MCF 10A (cell line): ENCODE results near the gene ACTRT3. TPM values are rescaled to one million over a fixed set of nuclear protein-coding genes. Genes with fewer than 3 reads are reported as not detected.
A peak's percentile ranks its signal among the peaks of the same experiment; 100 is the strongest.

Experiments
- BruUV-seq: library from RNA; stranded (reverse); fragments of 400-500 nt; replicated peaks from 2 replicates; lab custom pipeline; 2021; lab: Mats Ljungman, UMichigan
- CTCF ChIA-PET: fragments of 300-600 bp; sonication (Branson Sonifier 250); formaldehyde crosslinking; extraction: SDS; loops from one replicate; lab custom pipeline; 2021; ENCODE audit warnings: antibody characterized with exemption, inconsistent platforms; lab: Yijun Ruan, JAX
- POLR2A ChIA-PET: fragments of 300-600, 350-650 bp; sonication (Branson Sonifier 250); formaldehyde crosslinking; extraction: SDS; loops from one replicate; lab custom pipeline; 2020; ENCODE audit warnings: antibody characterized with exemption, inconsistent platforms; lab: Yijun Ruan, JAX
- DNase-seq: peaks from one replicate; pipeline ENCODE4 v3.0.0-alpha.2; 2018; ENCODE audit not compliant: unreplicated experiment
- H3K27ac Mint-ChIP-seq: one replicate; pipeline ENCODE4 v1.8.0; 2022; ENCODE audit warnings: mild to moderate bottlenecking, low read depth, mixed read lengths; ENCODE audit not compliant: unreplicated experiment
- H3K27me3 Mint-ChIP-seq: one replicate; pipeline ENCODE4 v1.8.0; 2022; ENCODE audit warnings: mixed read lengths; ENCODE audit not compliant: insufficient read depth, unreplicated experiment
- H3K36me3 Mint-ChIP-seq: one replicate; pipeline ENCODE4 v1.8.0; 2022; ENCODE audit warnings: mild to moderate bottlenecking, moderate library complexity, mixed read lengths; ENCODE audit not compliant: insufficient read depth, unreplicated experiment
- H3K4me1 Mint-ChIP-seq: one replicate; pipeline ENCODE4 v1.8.0; 2022; ENCODE audit warnings: mixed read lengths; ENCODE audit not compliant: insufficient read depth, unreplicated experiment
- H3K4me3 Mint-ChIP-seq: one replicate; pipeline ENCODE4 v1.8.0; 2022; ENCODE audit warnings: mild to moderate bottlenecking, moderate library complexity, mixed read lengths; ENCODE audit not compliant: unreplicated experiment
- H3K9me3 Mint-ChIP-seq: one replicate; pipeline ENCODE4 v1.8.0; 2022; ENCODE audit warnings: mixed read lengths; ENCODE audit not compliant: unreplicated experiment
- CTCF ChIP-seq: fragments of 200-600 bp; IDR thresholded peaks from one replicate; pipeline ENCODE4 v1.8.0; 2022; ENCODE audit warnings: antibody characterized with exemption, mild to moderate bottlenecking; ENCODE audit not compliant: unreplicated experiment
- intact Hi-C: fragments of 100-400 bp; cut with micrococcal nuclease; formaldehyde crosslinking; loops from 2 replicates; pipeline ENCODE4 v1.14.1; 2022
- total RNA-seq: library from RNA; stranded (reverse); gene quantifications from 2 replicates; pipeline ENCODE4 v1.2.3, GENCODE V29; 2022

Gene ACTRT3
- total RNA-seq, 1 experiment from 2014 or later = 0.93 TPM

DNA sequence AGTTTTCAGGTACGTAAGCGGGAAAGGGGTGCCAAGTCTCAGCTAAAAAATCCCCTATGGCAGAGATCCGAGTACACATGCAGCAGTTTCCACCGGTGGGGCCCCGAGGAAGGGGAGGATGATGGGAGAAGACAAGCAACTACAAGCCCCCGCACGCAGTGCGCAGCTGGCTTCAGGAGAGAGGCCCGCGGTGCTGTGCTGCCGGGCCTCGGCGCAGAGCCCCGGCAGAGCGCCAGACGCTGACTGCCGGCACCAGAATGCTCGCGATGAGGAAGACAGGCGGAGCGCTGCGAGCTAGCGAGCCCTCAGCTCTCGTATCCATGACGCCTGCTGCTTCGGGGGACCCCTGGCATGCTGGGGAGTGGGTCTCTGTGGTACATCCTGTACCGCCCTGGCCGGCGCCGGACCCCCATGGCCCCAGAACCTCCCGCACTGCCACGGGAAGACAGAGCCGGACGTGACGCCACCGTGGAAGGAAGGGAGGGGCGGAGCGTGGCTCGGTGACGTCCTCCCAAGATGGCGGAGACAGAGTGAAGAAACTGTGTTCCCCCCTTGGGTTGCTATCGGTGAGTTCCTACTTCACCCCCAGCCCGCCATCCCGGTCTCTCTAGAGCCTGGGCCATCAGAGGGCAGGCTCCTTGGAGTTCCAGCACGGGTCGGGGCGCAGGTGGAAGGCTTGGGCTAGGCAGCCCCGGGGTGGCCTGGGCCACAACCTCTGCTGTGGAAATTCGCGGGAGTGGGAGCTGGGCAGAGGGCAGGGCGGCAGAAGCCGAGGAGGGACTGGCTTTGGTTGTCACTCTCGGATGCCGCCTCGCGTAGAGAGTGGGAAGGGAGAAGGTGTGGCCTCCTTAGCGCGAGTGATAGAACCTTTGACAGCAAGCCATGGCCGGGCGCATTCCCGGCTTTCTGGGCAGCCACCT lies 3.8 kb upstream of the ACTRT3 start, which contains the start of gene MYNN:
Gene MYNN (plus strand): TSS at position 500 of the 920 bp plus-strand sequence. CDS start 900 bp downstream, outside the sequence.
- H3K36me3 Mint-ChIP-seq = peaks cover 58% of the 10 kb centered on the region
- BruUV-seq = TSS peak; percentile 83
- H3K9me3 Mint-ChIP-seq = no peaks in the 10 kb centered on the region
- ChIA-PET POLR2A (interaction anchor here (0.6 to 3.5 kb wide), 32 partner anchors 10 to 1684 kb away, joined by 3 to 50 read pairs (median 4); partner anchors contain the start of genes PRKCI, SEC62 and TERC), CTCF (interaction anchor here (0.6 to 2.5 kb wide), 7 partner anchors 10 to 746 kb away, joined by 3 to 14 read pairs (median 3); partner anchors contain the start of gene TERC)
- peak within 1 kb of the TSS; percentile 99 for H3K27ac Mint-ChIP-seq
- intact Hi-C loops = loop anchor here (1.0 to 5.0 kb wide), 4 partner anchors 10 to 1039 kb away; partner anchors contain the start of gene SEC62
- DNase-seq = peak; percentile 87
- peak within 1 kb of the TSS; percentile 94 for H3K4me3 Mint-ChIP-seq
- peaks cover 4% of the 10 kb centered on the region for H3K4me1 Mint-ChIP-seq
- H3K27me3 Mint-ChIP-seq = no peaks in the 10 kb centered on the region
- TF ChIP-seq CTCF = no peak

DNA sequence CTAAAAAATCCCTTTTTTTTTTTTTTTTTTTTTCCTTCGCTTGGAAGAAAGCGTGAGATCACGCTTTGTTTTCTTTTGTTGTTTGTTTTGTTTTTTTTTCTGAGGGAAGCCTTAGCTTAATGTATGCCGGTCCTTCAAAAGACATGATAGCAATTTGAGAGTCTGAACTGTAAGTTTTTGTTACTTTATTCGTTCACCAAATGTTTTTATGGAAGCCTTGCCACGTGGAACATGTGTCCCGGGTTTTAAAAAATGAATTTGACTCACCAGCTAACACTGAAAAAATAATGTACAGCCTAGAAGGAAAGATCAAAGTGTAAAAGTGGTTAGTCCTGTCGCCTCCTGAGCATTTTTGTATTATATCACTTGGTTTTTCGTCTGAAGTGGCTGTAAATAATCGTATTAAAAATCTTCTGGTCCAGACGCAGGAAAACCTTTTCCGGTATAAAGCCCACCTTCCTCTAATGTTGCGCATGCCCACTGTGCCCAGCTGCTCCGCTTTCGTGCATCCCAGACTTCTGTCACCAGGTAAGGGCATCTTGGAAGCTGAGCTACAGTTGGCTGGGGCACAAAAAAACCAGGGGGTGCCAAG lies 3.0 kb upstream of the ACTRT3 start:
- POLR2A ChIA-PET = interaction anchor here (0.6 to 3.5 kb wide), 20 partner anchors 10 to 1683 kb away, joined by 3 to 50 read pairs (median 5); partner anchors contain the start of genes PRKCI, SEC62 and TERC
- peak; percentile 85 for DNase-seq
- H3K36me3 Mint-ChIP-seq = peaks cover 51% of the 10 kb centered on the region

DNA sequence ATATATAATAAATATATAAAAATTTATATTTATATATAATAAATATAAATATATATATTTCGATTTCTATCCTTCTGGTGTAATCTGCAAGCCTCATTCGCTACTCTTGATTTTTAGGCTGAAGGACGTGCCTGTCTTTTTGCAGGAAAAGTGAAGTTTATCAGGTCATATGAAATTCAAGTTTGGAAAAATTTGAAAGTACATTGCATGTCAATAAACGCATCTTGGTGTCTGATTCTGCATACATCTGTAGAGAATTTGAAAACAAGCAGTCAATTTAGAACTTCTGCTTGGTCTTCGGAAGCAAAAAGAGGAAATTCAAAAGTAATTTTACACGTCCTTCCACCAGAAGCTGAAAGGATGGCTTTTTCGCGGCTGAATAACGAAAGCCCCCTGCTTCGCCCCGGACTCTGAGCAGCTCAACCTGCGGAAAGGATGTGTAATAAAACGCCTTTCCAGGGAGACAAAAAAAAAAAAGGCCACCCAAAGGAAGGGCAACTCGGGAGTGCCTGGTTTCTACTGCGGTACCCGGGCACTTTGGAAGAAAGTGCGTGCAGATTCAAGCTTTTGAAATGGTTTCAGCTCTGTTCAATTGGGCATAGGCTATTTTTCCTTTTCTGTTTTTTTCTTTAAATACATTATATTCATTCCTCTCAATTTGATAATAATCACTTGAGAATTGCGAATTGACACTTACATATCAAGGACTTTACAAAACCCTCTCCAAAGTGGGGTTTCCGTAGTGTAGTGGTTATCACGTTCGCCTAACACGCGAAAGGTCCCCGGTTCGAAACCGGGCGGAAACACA lies 2.3 kb upstream of the ACTRT3 start:
- DNase-seq = peak; percentile 82
- Mint-ChIP-seq H3K27ac (peak overlapping the region; percentile 99), H3K36me3 (peaks cover 49% of the 10 kb centered on the region), H3K27me3 (no peaks in the 10 kb centered on the region), H3K4me3 (peak overlapping the region; percentile 94), H3K9me3 (no peaks in the 10 kb centered on the region), H3K4me1 (peaks cover 4% of the 10 kb centered on the region)
- intact Hi-C loops = loop anchor here (2.0 to 5.0 kb wide), 3 partner anchors 195 to 1041 kb away; partner anchors contain the start of gene SEC62
- no peak for TF ChIP-seq CTCF
- ChIA-PET POLR2A (interaction anchor here (0.7 to 3.5 kb wide), 11 partner anchors 9 to 685 kb away, joined by 3 to 50 read pairs (median 6); partner anchors contain the start of genes PRKCI, SEC62 and TERC), CTCF (interaction anchor here (0.6 to 1.0 kb wide), 7 partner anchors 70 to 749 kb away, joined by 3 to 6 read pairs (median 3); no protein-coding TSS in a partner anchor)
- no TSS peak for BruUV-seq

More for the DNA sequence above, 3.0 kb upstream of the ACTRT3 start:
- TF ChIP-seq CTCF = no peak
- CTCF ChIA-PET = interaction anchor here (0.6 to 2.5 kb wide), 12 partner anchors 9 to 745 kb away, joined by 3 to 14 read pairs (median 3); partner anchors contain the start of gene TERC
- H3K4me3 Mint-ChIP-seq = peak overlapping the region; percentile 94
- no TSS peak for BruUV-seq
- H3K9me3 Mint-ChIP-seq = no peaks in the 10 kb centered on the region
- H3K27ac Mint-ChIP-seq = peak overlapping the region; percentile 99
- intact Hi-C loops = loop anchor here (2.0 to 5.0 kb wide), 3 partner anchors 194 to 1040 kb away; partner anchors contain the start of gene SEC62
- H3K27me3 Mint-ChIP-seq = no peaks in the 10 kb centered on the region
- H3K4me1 Mint-ChIP-seq = peaks cover 4% of the 10 kb centered on the region
